Fibroblast of gingiva (primary cell): Measurements from ENCODE around the gene MOXD1.

Experiments used
- DNase-seq: peaks from one replicate; pipeline ENCODE4 v3.0.0-alpha.2; 2011; ENCODE audit warnings: low read depth

Gene MOXD1

DNA sequence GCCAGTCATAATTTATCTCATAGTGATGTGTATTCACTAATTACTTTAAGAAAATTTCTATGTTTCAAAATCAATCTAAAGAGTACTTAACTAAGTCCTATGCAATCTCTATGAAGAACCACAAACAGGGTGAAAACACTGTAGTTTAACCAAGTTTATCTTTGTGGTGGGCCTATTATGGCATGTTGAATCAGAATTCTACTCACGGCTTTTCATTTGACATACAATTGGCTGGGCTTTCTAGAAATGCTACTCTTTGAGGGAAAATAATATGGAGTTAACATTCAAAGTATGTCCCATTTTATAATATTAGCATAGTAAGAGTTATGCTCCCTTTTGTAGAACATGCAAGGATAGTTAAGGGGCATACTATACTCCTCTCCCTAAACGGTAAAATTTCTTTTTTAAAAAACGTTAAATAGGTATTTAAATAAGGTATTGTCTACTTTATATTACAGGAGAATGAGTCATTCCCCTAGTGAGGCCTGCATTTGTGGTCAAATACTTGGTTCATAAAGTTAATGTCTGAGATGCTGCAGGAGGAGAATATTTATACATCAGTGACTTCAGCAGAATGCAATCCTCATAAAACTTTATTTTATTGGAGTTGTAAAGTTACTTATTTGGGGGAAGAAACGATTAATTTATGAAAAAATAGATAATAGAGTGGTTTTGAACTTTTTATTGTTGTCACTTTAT lies 1.8 kb downstream of the MOXD1 start:
- no peak for DNase-seq

GRCh38 chr6:132395015-132395597 lies 6.2 kb downstream of the MOXD1 start:
- DNase-seq: no peak

- no peak for DNase-seq
Measured at GRCh38 chr6:132392792-132393191, 8.5 kb downstream of the MOXD1 start.

- DNase-seq: no peak
Measured at GRCh38 chr6:132392270-132392646, 9.0 kb downstream of the MOXD1 start.

- peak; percentile 89 for DNase-seq
Measured at GRCh38 chr6:132391391-132392269, 9.6 kb downstream of the MOXD1 start.

DNA sequence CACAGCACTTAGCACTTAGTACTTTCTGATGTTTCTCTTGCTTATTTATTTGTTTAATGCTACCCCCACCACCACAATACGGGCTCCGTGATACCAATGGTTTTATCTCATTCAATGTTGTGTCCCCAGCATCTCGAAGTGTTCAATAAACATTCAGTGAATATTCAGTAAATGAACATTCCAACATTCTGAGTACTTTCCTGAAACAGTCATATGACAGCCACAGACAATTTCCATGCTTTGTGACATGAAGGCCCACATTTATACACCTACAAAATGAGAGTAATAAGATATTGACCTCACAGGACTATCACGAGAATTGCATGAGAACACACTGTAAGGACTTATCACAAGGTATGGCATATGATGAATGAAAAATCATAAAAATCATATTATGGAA lies 10.8 kb downstream of the MOXD1 start:
- no peak for DNase-seq

DNA sequence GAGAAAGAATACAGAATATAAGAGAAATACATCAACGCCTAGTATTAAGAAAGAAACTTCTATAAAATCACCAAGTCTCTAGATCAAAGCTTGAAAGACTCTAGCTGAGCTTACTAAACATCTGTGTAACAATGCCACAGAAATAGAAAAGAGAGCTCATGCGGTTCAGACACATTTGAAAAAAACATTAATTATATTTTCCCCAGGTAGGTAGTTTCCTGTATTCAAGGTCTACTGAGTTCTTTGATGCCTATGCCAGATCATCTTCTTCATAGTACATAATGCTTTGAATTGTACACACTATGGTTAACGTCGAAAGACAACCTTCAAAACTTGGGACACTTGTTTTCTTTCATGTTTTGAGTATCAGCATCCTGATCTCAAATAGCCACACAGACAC lies 11.3 kb downstream of the MOXD1 start:
- DNase-seq: no peak

- DNase-seq: peak; percentile 12
Measured at GRCh38 chr6:132388291-132388690, 13.0 kb downstream of the MOXD1 start.

DNA sequence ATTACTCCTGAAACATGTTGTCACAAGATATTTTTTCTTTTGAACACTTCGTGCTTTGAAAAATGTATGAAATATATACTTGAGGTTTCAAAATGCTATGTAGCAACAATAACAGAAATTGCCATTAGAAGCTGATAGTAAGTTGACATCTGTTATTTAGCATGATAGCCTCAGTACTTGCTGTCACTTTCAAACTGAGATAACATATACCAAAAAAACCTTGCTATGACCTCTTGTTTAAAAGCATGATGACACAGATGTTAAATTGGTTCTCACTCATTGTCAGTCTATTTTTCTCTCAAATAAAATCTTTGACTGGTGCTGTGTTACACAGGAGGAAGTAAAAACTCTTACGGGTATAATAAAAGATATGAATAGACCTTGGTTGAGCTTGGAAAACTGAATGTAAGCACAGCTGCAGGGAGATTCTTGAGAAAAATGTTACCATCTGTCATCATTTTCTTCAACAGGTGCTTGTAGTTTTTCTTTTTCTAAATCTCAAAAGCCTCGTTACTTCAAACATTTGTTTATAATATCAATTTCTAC lies 18.6 kb downstream of the MOXD1 start:
- DNase-seq: no peak

GRCh38 chr6:132381381-132381780 lies 19.9 kb downstream of the MOXD1 start:
- DNase-seq: no peak

DNA sequence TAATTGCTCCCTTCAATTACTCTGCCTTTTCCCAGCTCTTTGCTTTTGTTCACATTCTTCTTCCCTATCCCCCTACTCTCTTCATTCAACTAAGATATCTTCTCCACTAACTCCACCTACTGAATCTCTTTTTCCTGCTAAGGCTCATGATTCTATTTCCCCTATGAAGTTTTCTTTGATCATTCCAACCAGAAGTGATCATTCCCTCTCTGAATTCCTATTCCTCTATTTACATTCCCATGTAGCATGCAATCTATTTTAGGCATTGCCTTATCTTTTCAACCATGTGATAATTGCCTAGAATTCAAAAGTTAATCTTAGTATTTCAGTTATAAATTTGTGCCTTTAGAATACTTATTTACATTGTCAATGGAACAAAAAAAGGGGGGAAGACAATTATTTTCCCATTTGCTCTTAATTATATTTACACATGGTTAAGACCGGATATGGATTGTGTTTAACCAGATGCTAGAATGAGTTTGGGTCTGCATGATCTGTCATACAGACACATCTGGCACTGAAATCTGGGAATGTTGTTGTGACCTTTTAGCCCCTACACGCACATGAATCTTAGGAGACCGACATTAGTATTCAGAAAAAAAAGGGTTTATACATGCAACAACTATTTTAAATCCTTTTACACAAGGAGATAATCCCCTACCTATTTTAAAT lies 20.8 kb downstream of the MOXD1 start:
- DNase-seq: no peak

DNA sequence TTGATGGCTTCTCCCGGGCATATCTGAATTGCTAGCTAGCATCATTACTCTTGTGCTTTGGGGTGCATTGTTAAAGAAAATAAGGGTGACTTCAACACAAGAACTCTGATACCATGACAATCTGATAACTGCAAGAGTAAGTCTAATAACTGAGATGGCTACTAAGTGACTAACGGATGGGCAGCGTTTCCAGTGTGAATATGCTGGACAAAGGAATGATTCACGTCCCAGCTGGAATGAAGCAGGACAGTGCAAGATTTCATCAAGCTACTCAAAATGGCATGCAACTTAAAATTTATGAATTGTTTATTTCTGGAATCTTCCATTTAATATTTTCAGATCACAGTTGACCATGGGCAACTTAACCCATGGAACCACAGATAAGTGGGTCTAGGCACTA lies 31.7 kb downstream of the MOXD1 start:
- DNase-seq: peak; percentile 61

- DNase-seq: no peak
Measured at GRCh38 chr6:132368916-132369481, 32.3 kb downstream of the MOXD1 start.

- DNase-seq: no peak
Measured at GRCh38 chr6:132365281-132365907, 35.9 kb downstream of the MOXD1 start.

GRCh38 chr6:132364306-132365074 lies 36.8 kb downstream of the MOXD1 start:
- no peak for DNase-seq

DNA sequence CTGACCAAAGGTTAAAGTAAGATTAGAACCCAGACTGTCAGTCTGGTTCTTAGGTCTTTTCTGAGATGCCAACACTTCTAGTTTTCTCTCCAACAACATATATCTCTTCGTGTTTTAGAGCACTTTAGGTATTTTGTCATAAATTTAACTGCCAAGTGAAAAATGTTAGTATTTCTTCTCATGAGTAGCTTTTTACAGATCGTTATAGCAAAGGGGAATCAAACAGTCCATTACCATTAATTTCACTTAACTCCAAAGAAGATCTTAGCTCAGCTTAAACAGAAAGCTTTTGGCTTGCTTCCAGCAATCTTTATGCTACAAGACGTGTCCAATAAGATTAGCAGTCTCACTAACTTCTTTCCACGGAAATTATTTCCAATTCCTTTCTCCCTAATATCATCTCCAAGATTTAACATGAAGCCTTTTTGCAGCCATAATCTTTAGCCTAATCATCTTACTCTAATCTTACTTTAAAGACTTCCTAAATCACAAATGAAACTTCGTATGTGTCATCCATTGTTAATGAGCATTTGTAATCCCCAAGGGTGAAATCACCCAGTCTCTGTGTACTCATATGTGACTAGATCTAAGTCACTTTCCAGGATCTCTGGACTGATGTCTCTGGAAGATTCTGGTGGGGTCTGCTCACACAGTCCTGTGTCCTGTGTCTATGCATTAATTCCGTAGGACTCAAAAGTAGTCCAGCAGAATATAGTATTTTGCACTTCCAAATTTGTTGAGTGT lies 38.7 kb downstream of the MOXD1 start:
- DNase-seq: no peak

DNA sequence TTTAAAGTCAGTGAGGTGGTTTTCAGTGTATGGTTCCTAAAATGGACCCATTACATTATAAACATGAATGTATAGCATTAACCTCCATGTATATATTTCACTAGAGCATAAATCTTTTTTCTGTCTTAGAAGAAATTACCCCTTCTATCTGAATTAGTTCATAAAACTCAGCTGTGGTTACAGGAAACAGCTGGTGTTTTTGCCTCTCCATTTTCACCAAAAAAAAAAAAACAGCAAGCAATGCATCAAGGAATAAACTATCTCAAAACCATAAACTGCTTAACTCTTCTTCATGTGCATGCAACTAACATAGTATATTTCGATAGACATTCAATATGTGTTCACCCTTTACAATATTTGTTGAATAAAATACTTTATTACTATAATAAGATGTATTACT lies 40.2 kb downstream of the MOXD1 start:
- DNase-seq: no peak

- no peak for DNase-seq
Measured at GRCh38 chr6:132359886-132360285, 41.4 kb downstream of the MOXD1 start.

GRCh38 chr6:132357120-132357519 lies 44.2 kb downstream of the MOXD1 start:
- peak; percentile 71 for DNase-seq
